HG02678 (cell line): Measurements from ENCODE around the gene BGN.

ENCODE experiments used
- ATAC-seq: cut with Tn5 transposase; IDR thresholded peaks from one replicate; pipeline ENCODE4 v1.9.1; 2021; ENCODE audit warnings: mild to moderate bottlenecking, moderate library complexity; ENCODE audit not compliant: unreplicated experiment

BGN gene

DNA sequence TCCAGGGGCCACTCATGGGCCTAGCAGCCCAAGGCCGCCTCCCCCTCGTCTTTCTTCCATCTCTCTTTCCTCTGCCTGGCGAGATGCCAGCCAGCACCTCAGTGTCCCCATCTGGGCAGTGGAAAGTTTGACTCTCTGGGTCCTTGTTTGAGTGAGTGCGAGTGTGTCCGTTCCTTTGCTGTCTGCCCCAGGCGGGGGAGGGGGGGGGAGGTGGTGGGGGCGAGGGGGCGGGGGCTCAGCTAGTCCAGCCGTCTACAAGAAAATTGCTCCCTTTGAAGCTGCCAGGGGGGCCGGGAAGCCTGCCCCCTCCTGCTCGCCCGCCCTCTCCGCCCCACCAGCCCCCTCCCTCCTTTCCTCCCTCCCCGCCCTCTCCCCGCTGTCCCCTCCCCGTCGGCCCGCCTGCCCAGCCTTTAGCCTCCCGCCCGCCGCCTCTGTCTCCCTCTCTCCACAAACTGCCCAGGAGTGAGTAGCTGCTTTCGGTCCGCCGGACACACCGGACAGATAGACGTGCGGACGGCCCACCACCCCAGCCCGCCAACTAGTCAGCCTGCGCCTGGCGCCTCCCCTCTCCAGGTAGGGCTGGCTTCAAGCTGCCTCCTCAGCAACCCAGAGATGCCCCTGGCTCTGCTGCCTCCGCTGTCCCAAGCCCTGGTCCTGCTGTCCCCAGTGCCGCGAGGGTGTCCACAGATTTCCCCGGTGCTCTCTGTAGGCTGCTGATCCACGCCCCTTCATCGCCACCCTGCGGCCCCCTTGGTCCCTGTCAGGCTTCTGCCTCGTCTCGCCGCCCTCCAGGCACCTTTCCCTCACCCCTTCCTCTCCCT, at the start of gene BGN:
Gene BGN (plus strand): TSS at position 440 of the 821 bp plus-strand sequence. CDS start 9,652 bp downstream, outside the sequence.
- no peak for ATAC-seq

DNA sequence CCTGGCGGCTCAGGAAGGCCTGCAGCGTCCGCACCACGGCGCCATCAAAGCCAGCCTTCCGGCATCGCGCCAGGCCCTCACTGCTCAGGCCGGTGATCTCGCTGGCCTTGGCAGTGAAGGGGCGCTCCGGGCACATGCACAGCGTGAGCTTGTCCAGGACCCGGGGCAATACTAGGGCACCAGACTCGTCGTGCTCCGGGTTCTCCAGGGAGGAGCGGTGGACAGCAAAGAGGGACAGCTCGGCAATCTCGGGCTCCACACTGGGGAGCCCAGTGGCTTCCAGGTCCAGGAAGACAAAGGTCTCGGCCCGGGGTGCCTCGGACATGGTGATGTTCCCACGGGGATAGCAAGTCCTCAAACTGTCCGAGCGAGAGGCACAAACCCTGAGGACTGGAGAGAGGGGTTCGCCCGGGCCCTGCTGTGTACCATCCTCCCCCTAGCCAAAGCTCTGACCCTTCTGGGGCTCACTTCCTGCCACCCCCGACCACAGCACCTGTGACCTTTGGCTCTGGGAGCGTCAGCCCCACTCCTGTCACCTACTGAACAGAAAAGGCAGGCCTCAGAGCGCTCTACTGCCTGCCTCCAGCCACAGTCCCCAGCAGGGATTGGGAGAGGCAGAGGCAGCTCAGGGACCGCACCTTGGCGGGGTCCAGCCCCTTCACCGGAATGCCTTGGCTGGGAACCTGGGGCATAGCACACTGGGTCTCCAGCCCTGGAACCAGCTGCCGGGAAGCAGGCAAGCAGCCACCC, 49.5 kb upstream of the BGN start:
- ATAC-seq = no peak

DNA sequence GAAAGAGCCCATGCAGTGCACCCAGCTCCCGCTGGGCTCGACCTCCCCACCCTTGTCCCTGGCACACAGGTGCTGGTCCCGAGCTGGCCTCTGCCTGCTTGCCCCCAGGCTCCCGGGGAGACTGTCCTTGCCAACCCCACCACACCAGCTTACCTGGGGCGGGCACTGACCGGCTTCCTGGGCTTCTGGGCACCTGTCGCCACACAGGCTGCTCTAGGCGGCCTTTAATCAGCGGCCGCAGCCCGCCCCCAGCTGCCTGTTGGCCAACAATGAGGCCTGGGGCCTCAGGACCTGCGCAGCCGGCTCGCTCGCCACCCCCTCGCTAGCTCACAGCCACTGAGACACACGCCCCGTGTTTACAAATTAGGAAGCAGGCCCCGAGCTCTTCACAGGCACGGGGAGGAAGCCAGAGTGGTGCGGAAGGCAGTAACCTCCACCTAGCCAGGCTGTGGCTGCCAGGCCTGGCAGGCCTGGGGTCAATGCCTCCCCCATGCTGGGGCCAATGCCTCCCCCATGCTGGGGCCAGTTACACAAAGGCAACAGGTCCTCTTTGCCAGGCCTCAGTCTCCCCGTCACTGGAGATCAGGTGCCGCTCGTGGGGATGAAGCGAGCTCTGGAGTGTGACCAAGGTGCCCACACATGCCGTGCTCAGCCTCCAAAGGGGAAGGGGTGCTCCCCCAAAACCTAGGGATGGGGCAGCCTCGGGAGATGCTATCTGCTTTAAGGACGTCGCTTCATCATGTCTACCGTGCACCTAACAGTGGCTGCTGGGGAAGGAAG, 48.7 kb upstream of the BGN start, which contains the start of gene TREX2:
Gene TREX2 (minus strand): TSS at position 201 of the 780 bp plus-strand sequence. CDS start 626 bp downstream, outside the sequence.
- ATAC-seq = no peak

DNA sequence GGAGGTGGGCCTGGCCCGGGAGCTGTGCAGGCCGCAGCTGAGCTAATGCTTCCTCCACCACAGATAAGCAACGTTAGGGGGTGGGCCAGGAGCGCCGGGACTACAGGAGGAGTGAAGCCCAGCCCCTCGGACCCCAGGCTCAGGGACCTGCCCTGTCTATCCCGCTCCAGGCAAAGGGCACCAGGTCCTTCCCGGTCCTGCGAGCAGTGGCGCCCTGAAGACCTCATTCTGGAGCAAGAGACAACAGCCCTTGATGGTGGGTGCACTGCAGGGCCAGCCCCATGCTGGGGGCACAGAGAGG, 48.2 kb upstream of the BGN start:
- no peak for ATAC-seq

DNA sequence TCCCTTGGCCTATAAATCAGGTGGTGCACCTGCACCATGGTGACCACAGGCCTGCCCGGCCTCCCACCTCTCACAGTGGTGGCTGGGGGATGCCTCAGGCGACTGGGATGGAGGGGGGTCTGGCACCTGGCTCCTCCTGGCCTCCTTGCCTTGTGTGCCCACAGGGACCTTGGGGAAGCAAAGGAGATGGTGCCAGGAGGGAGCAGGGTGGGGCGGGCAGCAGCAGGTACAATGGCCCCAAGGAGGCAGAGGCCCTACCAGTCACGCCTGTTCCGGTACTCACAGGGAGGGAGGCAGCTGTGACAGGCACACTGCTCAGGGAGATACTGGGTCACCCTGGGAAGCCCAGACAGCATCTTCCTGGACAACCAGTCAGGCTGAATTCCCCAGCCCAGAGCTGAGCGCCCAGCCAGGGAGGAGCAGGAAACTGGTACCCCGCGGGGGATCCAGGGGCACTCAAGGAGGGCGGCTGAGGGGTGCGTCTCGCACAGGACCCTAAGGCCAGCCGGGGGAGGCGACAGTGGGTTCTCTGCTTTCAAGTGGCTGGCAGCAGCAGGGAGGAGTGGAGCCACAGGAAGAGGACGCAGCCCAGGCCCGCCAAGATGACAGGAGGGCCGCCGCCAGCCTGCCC, 47.7 kb upstream of the BGN start:
- ATAC-seq = no peak

DNA sequence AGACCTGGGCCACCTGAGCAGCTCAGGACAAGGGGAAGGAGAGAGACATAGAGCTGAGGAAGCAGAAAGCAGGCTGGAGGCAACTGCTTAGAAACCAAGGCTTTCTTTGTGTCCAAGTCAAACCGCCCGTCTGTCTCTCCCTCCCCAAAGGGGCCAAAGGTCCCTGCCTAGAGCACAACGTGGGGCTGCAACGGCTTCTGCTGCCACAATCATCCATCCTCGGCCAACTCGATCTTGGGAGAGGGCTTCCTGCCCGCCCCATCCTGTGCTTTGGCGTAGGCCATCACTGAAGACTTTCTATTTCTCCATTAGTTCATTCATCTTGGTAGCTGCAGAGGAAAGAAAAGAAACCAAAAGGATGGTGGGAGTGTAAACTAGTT, 47.2 kb upstream of the BGN start:
- ATAC-seq = no peak

DNA sequence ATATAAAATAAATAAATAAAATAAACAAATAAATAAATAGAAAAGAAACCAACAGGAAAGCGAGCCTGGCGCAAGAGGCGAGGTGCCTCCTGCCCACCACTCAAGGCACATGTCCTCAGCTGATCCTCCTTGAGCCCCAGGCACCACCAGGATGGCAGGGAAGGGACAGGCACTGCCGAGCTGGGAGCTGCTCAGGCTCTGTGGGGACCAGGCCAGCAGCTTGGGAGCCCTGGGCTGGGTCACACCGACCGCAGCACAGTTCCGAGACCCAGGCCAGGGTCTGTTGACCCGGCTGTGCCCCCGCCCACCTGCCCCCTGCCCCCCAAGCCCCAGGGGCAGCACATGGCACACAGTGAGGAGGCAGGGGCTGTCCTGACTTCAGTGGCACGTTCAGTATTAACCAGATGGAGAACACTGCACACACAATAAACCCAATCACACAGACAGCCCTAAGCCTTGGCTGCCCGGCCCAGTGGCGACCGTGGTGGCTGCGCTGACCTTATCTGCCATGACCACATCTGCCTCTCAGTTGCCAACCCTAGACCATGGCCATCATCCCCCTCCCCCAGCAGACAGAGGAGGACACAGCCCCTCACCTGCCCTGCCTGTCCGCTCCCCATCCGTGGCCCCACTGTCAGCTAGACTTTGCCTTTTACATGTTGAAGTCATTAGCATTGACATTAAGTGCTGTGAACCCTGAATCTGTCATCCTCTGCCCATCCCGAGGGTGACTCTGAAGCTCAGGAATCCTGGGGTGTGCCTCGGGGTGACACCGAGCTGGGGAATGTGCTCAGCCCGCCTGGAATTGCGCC, 46.0 kb upstream of the BGN start:
- ATAC-seq = no peak

DNA sequence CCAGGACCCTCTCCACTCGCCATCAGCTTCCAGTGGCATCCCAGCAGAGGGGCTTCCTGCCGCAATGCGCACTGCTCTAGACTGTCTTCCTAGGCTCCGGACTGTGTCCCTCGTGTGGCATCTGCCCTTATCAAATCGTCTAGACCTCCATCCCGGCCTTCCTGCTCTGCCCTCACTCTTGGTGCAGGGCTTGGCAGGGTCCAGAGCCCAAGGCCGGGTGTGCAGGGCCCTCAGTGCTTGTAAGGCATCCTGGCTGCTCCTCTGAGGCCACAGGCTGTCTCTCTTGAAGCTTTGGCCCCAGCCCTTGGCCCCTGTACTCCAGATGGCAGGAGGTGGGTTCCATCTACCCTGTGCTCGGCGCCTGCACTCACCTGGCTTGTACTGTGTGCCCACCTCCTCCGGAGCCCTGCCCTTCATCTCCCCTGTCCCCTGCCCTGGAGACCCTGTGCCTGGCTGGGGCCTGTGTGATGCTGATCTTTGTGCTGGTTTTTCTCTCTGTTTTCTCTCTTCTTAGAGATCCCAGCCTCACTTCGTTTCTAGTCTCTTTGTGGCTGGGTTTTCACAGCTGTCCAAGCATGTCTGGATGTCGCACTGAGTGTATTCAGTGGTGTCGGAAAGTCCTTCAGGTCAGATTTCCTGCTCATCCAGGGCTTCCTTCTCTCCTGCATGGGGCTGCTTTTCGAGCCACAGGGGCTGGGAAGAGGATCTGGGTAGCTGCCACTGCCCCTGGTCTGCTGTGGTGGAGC, 45.2 kb upstream of the BGN start:
- no peak for ATAC-seq

DNA sequence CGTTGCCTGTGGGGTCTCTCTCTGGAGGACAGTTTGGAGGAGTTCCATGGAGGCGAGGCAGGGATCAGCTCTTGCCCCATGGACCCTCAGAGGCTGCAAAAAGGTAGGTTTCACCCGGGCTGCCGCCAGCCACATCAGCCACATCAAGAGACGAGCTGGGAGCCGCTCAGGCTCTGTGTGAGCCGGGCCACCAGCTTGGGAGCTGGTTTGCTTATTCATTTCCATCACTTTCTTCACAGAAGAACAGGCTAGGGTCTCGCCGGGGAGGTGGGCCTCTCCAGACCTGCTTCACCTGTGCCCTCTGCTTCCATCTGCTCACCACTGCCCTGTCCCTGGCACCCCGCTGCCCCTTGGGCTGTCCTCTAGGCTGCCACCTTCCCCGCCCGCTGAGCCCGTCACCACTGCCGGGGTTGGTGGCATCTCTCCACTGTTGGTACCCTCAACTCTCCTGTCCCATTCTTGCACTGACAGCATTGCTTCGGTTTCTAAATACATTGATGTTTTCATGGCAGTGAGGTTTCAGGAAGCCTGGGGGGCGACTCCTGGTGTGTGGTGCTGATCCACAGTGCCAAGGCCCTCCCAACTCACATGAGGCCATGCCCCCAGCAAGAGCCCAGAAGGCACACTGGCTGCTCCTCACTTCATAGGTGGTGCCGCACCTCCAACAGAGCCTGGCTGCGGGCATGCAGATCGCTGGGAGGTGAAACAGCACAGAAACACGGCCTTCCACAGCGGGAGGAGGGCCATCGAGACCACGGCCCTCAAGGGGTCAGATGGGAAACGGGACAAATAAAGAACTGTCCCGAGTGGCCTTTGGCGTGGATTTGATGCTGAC, 44.4 kb upstream of the BGN start:
- ATAC-seq = no peak

DNA sequence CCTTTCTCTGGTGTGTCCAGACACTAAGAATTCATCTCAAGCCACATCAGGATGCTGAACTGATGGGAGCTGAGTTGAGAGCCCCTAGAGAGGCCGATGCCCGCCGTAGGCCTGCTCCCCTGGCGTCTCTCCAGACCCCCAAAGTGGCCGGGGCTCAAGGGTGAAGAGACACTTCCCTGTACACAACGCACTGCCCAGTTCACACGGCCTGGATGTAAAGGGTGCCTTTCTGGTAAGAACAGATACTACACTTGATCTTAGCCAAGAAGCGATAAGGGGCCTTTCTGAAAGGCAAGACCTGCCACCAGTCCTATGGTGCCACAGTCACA, 43.9 kb upstream of the BGN start:
- no peak for ATAC-seq

DNA sequence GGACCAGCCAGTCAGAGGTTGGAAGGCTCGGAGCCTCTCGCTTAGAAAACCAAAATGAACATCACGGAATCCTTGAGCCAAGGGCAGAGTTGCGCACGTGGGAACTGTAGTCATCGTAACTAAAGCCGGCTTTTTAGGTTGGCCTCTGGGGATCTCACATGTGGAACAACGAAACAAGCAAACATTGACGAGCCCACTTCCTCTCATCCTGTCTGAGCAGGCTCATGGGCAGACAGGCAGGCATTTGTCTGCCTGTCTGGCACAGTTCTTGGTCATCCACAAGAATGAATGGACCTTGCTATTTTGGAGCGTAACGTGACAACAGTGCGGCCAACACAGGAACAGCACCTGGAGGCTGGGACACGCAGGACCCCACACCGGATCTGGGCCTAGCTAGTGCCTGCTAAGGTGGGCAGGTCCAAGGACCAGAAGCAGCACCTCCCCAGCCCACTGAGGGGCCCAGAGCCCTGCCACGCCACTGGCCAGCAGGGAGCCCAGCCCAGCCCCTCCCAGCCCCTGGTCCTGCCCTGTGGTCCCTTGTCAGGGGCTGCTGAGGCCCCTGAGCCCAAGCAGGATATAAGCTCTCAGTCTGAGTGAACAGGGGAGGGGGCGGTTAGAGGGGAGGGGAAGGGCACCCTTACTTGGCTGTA, 39.8 kb upstream of the BGN start:
- no peak for ATAC-seq

DNA sequence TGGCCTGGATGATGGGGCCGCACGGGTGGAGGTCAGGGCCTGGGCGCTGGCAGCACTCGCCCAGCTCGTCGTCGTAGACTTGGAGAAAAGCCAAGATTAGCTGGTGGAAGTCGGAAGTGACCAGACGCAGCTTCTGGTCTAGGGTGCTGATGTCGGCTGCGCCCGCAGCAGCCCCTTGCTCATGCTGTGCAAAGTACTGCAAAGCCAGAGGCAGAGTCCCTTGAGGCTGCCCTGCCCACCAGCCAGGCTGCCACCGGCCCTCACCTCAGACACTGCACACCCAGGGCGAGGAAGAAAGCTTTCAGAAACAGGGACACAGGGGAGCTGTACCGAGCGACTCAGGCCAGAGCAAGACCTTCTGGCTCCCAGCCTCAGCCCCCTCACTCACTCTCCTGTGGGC, 39.2 kb upstream of the BGN start:
- ATAC-seq = no peak

DNA sequence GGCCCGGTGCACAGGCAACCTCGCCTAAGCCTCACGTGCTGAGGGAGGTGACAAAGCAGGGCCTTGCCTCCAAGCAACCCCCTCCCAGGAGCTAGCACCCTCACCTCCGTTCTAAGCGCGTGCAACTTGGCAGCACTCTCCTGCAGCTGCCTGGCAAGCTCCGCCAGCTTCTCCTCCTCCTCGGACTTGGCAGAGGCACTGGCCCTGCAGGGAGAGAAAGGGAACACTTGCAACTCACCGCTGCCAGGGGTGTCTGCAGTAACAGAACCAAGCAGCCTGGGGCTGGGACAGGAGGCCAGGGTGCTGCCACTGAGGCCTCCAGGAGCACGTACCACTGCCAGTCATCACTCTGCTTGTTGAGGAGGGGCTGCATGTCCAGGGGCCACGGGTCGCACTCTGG, 38.6 kb upstream of the BGN start:
- no peak for ATAC-seq

DNA sequence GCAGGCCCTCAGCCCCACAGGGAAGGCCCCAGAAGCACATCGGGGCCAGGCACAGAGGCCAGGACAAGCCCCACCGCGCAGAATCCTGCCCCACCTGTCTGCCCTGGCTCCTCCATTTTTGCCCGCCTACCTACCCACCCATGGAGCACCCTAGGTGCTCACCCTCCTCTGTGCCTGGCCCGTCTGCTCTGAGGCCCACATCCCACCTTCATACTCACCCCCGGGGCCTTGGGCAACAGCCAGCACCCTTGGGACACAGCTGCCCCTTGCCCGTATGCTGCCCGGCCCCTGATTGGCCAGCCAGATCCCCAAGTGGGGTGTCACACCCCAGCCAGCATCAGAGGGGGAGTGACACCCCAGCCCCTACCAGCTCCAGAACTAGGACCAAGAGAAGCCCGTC, 38.1 kb upstream of the BGN start:
- ATAC-seq = no peak

DNA sequence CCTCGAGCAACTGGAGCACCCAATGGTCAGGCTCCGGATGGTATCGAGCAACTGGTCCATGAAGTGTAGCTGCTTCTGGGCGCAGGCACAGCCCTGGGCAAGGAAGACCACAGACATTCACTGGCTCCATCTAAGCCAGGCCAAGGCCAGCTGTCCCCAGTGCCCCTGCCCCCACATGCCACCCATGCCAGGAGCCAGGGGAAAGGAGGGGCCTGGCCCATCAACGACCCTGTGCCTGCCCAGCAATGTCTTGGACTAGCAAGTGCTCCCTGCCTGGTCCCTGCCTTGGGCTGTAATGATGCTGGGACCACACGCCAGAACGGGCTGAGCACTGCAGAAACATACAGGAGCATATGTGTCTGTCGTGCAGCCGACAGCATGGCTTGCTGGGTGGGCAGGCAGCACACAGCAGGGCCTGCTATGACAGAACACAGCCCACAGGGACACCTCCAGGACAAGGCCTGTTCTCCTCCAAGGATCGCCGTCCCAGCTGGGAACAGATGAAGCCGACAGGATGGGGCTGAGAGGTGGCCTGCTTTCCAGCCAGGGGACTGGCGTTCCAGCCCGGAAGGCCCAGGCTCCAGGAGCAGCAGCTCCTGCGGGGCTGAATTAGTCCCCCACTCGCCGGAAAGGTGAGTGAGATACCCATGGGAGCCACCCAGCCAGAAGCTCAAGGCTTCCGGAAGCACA, 37.5 kb upstream of the BGN start:
- no peak for ATAC-seq

DNA sequence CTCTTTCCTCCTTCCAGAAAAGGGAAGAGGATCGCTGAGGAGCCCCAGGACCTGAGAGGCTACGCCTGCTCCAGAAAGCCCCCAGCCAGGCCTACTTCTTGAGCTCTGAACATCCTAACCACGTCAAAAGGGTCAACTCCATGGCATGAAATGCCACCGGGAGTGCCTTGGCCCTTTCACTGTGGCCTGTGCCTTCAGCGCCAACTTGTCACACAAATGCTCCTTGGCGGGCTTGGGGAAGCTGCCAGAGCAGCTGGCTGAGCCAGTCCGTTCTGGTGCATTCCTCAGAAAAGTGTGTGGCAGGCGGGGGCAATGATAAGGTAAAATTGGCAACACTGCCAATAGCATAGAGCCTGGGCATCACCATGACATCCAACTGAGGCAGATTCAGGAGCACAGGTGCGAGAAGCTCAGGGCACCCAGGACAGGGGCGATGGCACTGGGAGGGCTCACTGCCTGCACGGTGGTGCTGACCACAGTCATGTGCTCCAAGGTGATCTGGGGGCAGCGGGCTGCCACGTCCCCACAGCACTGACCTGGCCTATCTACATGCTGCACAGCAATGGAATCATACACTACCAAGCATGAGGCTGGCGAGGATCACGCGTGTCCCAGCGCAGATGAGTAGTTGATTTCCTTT, 36.8 kb upstream of the BGN start:
- ATAC-seq = no peak

DNA sequence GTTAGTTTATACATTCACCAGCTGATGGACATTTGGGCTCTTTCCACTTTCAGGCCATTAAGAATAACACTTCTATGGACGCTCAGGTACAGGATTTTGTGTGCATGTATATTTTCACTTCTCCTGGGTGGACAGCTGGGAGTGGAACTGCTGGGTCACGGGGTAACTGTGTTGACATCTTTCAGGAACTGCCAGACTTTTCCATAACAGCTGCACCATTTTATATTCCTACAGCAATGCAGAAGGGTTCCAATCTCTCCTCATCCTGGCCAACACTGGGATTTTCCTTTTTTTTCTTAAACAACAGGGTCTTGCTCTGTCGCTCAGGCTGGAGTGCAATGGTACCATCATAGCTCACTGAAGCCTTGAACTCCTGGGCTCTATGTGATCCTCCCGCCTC, 36.3 kb upstream of the BGN start:
- no peak for ATAC-seq
